ENCODE measurements around the gene EMX1.

DNA sequence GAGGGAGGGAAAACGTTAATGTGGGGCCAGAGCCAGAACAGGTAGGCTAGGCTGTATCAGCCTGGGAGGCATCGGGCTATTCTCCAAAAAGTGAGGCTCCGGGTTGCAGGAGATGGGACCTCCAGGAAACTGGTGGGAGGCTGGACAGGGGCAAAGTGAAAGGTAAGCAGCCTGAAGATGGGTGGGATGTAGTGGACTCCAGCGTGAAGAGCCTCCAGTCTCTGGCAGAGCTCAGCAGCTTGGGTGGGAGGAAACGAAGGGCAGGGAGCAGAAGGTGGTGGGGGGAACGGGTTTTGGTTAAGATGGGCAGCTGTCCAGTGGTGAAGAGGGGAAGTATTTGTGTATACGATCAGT, 3.1 kb upstream of the EMX1 start:
- TF ChIP-seq, protein P1, sequence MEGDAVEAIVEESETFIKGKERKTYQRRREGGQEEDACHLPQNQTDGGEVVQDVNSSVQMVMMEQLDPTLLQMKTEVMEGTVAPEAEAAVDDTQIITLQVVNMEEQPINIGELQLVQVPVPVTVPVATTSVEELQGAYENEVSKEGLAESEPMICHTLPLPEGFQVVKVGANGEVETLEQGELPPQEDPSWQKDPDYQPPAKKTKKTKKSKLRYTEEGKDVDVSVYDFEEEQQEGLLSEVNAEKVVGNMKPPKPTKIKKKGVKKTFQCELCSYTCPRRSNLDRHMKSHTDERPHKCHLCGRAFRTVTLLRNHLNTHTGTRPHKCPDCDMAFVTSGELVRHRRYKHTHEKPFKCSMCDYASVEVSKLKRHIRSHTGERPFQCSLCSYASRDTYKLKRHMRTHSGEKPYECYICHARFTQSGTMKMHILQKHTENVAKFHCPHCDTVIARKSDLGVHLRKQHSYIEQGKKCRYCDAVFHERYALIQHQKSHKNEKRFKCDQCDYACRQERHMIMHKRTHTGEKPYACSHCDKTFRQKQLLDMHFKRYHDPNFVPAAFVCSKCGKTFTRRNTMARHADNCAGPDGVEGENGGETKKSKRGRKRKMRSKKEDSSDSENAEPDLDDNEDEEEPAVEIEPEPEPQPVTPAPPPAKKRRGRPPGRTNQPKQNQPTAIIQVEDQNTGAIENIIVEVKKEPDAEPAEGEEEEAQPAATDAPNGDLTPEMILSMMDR (IDR thresholded peaks at IDR 0.05) = no peak
- TF ChIP-seq POLR2A (IDR thresholded peaks at IDR 0.05) = no peak

All from Peyer's patch (tissue), 4 donors.